Limb (tissue), 2 donors: ENCODE data around the gene SEMA4D.

Experiments used
- DNase-seq, 2 donors: peaks; one replicate each; pipeline ENCODE4 v3.0.0-alpha.2; 2016; ENCODE audit errors: extremely low spot score in 2 of 2

Gene SEMA4D

DNA sequence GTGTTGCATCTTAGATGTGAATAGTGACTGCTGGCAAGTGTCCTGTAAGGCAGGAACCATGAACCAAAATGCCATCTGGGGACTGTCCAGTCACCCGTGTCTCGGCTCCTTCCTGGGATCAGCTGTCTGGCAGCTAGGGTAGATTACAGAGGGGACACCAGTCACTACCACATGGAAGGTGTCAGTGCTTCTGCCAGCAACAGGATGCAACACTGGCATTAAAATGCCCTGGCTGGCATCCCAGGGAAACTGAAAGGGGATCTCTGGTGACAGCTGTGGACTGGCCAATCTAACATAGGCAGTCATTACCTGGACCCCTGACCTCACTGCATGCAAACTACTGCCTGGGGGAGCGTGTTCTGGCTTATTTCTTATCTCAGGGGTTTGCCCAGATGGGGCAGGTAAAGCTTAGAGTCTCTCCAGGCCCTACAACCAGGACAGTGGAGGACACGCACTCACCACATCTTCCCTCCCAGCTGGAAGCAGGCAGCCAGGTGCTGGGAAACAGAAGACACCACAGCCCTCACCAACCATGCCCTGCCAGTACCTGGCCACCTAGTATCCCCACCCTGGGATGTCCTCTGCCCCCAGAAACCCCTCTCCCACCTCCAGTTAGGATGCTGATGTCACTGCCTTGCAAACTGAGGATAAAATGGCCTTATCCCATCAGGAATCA is 83.8 kb downstream of the SEMA4D start:
- DNase-seq: no peak

DNA sequence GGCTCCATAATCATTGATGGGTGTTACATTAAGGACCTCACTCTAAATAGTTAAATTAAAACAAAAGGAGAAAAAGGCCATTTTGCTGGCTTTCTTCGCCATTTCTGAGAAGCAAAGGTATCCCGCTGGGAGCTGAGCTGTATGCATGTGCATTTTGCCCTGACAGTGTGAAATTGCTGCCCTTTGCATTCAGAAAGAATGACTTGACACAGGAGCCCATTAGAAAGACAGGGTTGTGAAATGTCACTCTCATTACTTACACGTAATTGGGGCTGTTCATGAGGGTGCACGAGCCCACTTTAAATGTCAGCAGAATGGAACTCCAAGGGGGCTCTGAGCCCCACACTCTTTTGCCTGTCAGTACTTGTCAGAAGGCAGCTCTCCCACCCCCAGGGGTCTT is 85.0 kb downstream of the SEMA4D start:
- DNase-seq: no peak

DNA sequence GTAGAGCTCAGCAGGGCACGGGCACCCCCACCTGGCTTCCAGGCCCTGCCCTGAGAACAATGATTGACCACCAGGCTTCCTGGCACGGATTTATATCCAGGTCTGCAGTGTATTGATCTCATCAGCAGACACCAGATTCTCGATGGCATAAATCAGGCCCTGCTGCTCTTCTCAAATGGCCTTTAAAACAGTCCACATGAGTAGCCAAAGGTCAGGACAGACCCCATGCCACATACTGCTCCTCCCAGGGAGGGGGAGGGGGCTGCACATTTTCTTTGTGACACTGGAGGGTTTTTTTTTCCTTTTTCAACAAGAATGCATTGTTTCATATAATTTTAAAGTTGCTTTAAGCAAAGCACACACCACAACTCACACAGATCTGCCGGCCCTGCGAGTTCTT is 85.4 kb downstream of the SEMA4D start:
- no peak for DNase-seq

DNA sequence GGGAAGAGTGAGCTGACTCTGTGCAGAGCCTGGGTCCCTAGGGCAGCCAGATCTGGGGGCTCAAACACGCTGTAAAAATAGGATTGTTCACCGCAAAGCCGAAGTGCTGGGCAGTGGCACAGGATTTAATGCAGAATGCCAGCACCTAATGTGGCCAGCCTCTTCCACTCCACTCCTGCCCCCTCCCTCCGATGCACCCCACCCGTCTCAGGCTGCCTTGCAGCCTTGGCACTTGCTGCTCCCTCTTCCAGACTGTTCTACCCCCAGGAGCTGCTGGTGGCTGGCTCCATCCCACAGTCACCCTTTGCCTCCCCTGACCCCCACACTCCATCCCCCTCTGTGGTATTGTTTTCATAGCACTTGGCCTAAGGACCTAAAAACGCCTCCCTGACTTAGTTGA is 86.2 kb downstream of the SEMA4D start:
- DNase-seq: no peak

DNA sequence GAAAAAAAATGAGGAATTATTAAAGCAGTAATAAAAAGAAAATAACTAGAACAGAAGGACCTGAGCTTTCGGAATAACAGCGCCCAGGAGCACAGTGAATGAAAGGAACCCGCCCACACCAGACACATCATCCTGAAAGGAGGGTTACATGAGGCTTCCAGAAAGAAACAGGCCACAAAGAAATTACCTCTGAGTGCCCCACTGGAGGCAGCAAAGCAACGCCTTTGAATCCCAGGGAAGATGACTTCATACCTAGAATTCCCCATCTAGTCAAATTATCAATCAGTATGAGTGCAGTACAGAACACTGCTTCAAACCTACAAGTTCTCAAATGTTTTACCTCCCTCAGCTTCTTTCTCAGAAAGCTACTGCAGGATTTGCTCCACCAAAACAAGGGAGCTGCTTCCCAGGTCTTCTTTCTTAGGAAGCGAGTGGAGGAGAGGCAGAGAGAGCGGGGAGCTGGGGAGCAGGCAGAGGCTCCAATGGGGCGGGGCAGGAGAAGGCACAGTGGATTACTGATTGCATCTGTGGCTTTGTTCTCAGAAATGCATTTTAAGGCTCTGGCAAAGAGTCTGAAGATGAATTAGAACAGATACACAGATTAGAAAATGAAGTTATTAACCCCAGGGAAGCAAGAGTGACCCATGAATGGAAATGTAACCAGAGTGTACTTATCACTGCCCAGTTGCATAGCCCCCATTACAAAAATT is 87.1 kb downstream of the SEMA4D start:
- no peak for DNase-seq

DNA sequence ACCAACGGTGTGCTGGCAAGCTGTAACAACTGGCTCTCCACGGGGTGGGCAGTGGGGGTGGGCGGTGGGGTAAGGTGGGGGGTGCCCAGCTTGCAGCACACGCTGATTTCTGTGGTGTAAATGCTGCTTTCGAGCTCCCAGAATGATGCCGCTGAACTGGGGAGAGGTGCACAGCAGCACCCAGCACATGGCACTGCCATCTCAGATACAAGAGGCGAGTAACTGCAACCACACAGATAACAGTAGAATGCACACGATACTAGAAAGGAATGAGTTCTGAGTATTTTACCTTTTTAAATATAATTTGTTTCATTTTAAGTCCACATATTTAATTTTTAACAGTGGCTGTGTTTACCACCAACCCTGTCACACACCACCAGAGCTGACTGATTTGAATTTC is 87.9 kb downstream of the SEMA4D start:
- DNase-seq: no peak

DNA sequence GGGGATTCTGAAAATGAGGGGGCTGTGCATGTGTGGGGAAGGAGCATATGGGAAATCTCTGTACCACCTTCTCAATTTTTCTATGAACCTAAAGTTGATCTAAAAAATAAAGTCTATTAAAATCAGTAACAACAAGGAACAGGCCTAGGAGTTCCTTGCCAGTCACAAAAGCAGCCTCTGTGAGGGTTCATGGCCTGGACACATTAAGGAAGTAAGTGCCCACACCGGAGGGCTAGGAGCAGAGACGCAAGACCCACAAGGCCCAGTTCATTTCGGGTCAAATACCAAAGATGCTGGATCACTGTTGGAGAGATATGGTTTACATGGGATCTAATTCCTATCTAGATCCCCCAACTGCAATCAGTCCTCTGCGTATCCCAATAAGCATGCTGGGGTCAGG is 88.4 kb downstream of the SEMA4D start:
- DNase-seq: no peak

DNA sequence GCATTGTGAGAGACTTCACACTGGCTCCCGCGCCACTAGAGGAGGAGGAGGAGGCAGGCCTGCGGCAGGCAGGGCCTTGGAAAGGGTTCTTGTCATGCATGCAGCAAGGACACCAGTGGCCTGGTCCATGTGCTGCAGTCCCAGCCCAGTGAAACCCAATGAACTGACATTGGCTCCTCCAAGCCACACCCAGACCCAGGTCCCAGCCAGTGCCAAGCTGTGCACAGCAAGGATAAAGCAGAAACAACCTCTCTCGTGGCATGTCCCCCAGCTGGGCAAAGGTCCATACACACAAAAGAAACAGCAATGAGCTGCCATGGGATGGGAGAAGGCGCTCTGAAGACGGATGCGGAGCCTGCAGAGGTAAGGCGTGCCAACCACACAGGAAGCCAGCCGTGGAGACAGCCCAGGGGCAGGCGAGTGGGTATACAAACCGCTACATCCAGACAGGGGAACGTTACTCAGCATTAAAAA is 89.2 kb downstream of the SEMA4D start:
- no peak for DNase-seq

DNA sequence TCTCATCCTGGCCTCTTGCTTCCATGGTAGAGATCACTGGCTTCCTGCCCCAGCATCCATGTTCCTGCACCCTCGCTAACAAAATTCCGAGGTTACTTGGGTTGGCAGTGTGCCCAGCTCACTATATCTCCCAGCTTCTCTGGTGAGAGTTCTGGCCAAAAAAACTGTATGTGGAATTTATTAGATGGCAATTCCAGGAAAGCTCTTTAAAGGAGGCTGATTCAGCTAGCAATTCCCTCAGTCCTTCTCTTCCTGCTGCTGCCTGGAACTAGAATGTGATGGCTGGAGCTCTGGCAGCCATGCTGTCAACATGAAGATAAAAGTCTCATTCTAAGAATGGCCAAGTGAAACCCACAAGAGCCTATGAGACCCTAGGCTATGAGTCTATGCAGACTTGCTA is 90.8 kb downstream of the SEMA4D start:
- no peak for DNase-seq

DNA sequence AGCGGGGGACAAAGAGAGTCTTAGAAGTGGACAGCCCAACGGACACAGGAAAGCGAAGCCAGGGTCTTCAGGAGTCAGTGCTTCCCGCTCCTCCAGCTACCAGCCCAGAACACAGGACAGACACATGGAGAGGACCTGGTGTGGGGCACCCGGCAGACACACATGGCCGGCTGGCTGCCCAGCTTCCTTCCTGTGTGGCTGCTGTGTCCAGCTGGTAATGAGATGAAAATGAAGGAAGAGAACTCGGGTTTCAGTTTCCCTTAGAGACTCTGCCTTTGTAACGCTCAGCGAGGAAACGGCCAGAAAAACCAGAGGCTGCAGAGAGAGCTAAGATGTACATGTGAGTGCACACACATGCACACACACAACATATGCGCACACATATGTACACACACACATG is 92.1 kb downstream of the SEMA4D start:
- no peak for DNase-seq

DNA sequence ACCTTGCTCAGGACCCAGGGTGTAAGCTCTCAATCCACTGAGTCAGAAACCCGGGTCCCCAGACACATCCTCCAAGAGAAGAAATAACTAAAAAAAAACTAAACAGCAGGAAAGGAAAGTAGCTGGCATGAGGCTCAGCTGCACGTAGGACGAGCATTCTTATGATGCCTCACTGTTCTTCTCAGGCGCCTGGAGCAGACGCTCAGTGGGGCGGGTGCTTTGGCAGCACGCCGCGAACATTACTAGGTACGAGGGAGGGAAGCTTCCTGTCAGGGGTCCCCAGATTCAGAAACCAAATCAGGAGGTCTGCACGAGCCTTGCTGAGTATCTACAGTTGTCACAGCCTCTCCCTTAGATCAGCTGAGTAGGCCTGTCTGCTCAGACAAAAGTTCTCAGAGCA is 93.8 kb downstream of the SEMA4D start:
- DNase-seq: no peak

DNA sequence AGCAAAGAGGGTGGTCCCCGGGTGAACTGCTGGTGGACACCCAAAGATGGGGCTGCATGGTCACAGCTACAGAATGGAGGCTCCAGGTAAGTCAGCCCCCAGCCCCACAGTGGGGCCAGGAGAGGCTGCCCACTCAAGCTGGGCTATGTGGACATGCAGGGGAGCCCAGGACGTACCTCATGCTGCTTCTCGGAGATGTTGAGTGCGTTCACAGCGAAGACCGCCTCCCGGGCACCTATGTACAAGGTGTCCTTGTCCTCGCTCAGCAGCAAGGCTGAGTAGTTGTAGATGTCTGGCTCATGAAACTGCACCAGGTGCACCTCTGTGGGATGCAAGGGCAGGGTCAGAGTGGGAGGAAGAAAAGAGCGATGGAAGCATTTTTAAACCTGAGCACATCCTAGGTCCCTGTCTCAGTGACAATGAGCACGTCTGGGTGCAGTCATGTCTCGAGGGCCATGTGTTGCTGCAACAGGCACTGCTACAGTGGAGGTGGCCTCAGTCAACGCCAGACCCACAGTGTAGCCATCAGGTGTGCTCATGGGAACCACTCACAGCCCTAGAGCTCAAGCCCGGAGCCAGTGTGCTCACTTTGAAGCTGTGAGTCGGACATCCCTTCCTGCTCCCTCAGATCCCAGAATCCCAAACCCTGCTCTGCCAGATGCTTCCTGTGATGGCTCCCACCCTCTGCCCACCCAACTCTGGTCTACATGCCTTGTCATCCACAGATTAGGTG is 95.1 kb downstream of the SEMA4D start:
- no peak for DNase-seq

DNA sequence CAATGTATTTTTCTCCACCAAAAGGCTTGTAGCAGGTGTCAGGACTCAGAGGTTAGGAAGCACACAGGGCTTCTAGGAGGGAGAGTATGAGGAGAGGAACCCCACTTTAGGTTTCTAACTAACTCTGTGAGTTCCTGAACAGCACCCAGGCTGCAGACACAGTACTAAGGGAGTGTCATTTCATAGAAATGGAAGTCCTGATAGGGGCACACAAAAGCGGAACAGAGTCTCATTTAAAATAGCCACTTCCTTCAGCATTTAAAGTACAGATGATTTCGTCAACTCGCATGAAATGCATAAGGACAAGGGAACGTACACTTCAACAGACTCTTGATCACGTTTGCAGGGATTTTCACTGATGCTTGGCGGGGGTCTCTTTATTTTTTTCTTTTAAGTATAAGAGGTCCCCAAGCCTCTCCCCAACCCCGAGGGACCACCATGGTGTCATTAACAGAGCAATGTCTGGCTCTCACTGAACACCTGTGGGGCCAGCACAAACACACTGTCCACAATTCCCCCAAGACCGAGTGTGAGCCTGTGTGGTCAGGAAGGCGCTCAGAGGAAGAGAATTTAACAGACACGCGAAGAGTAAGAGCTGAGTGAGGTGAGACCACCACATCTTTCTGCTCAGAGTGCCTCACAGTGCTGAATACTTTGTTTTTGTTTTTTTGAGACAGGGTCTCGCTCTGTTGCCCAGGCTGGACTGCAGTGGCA is 97.4 kb downstream of the SEMA4D start:
- DNase-seq: no peak

DNA sequence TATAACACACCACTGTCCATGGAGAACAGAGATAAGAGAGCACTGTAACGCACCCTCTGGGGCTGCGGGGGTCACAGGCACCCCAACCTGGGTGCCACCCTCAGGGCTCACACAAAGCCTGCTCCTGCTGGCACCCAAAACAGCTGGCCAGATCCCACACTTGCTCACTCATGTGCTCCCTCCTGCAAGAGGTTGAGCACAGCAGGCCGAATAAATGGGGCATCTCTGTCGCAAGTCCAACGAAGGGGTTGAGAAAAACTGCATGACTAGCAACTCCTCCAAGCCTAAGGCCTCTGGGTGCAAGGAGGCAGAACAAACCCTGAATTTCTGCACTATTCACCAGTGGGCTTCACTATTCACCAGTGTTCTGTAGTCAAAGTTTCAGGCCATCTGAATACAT is 99.3 kb downstream of the SEMA4D start:
- no peak for DNase-seq

DNA sequence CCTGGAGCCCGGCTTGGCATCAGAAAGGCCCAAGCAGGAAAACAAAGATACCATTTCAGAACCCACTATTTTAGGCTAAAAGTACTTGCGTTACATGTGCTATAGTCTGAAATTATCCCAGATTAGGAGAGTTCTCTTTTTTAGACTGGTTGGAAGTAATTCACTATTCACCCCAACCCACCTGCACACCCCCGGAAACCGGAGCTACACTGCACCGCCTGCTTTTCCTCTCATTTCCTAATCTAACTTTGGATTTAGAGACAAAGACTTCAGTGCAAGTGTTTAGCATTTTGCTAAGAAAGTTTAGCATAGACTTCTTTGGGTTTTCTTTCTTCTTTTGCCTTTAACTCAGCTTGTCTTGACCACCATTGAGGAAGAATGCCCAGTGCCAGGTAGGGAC is 100.4 kb downstream of the SEMA4D start:
- no peak for DNase-seq

DNA sequence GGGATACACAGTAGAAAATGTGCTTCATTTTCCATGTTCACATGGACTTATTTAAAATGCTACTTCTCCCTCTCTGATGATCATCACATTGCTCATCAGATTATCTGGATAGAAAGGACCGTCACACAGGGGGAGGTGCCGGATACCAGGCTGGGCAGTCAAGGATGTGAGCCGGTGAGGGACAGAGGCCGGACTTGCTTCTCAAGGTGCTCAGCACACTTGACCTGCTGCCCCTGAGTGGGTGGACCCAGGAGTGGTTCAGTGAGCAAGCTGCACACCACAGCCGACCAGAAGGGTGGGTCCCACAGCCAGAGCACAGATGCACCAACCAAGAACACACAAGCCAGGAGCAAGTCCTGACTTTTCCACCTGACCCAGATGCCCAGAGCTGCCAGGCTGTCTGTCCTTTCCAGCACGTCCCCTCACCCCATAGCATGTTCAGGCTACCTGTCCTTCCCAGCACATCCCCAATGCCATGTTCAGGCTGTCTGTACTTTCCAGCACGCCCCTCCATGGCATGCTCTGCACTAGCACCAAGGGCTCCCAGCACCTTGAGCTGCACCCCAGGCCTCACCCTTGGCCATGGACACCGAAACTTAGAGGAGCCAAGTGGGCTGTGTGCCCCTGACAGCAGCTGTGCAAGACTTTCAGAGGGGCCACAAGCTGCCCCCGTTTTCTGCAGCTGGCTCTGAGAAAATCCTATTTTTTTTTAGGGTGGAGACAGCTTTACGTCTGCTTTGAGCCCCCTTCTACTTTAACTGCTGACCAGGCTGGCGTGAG is 101.8 kb downstream of the SEMA4D start:
- DNase-seq: no peak

DNA sequence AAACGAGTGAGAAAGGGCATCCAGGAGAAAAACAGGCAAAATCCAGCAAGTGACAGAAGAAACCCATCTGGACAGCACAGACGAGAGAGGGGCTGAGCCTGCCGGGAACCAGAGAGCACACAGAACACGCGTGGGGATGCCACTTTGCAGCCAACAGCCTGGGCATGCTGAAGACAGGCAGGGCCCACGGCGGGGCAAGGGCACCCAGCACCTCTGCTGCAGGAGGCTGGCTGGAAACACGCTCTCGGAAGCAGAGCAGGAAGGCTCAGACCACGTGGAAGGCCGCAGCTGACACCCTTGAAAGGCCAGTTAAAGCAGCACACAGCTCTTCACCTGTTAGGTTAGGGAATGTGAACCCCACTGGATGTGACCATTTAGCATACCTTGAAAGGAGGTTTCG is 103.5 kb downstream of the SEMA4D start:
- no peak for DNase-seq

DNA sequence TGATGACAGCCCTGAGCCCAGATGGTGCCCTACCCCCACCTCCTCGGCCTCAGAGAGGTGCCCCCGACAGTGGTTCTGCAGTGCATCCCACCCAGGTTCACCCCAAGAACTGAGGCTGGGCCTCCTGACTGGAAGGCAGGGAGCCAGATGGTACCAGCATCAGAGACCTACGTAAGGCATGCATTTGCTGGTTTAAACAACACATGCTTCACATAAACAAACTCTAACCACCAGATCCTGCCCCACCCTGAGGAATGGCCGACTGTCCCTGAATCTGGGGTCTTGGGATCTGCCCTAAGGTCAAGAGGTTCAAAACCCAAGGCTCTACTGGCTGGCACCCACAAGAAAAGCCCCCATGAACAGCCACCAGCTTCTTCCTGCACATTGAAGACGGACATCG is 106.3 kb downstream of the SEMA4D start:
- no peak for DNase-seq

DNA sequence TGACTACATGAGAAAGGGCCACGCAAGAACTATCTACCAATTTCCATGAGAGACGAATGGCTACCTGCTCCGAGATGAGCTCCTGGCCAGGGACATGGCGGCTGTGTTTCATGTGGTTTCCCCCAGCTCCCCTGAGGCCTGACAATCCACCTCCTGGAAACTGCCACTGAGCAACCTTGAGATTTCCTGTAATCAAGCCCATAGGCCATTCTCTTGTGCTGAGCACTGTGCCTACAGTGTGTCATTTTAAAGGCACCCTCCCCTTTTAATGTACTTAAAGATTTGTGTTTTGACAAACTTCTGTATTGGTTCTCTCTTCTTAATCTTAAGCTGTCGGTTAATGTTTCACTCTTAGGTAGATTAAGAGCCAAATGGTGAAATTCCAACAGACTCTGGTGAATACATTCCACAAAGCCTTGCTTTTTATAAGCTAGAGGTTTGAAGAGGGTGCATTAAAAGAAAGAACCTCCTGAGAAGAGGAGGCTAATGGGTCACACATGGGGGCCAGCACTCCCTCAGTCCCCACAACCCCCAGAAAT is 107.3 kb downstream of the SEMA4D start:
- no peak for DNase-seq

DNA sequence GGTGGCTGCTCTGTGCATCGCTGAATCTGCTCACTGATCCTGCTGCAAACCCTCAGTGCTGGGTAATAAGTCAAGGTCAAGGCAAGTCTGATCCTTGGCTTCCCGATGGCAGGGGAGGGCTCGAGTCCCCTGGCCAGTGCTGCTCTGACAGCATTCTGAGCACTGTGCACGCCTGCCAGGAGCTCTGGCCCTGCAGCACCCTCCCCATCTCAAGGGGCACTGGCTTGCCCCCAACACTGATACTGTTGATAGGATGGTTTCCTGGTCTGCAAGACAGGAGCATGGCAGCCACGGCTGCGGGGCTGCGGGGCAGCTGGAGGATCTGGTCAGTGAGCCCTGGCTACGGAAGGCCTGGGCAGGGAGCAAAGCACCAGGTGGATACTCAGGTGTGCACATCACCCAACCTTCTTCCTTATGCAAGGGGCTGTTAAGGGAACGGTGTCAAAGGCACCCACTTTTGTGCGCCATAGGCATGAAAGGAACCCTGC is 107.8 kb downstream of the SEMA4D start:
- no peak for DNase-seq

DNA sequence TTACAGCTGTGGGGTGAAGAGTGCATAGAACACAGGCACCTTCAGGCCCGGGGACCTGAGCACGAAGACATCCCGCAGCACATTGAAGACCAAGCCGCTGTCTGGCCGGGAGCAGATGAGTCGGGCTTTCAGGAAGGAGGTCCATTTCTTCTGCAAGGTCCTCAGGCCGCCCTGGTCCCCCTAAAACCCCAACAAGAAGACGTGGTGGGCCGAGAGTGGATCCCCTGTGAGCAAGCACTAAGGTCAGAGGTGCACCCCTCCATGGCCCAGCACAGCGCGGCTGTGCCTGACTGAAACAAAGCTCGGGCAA is 109.1 kb downstream of the SEMA4D start:
- DNase-seq: no peak
